NCI-H1694 treated with DMSO at 0.1 percent for 48 hours (cell line): Measurements from ENCODE around the gene FADS1.

Experiments used
- DNase-seq: peaks from one replicate; lab custom pipeline; 2025; lab: John Stamatoyannopoulos, UW

FADS1 gene

DNA sequence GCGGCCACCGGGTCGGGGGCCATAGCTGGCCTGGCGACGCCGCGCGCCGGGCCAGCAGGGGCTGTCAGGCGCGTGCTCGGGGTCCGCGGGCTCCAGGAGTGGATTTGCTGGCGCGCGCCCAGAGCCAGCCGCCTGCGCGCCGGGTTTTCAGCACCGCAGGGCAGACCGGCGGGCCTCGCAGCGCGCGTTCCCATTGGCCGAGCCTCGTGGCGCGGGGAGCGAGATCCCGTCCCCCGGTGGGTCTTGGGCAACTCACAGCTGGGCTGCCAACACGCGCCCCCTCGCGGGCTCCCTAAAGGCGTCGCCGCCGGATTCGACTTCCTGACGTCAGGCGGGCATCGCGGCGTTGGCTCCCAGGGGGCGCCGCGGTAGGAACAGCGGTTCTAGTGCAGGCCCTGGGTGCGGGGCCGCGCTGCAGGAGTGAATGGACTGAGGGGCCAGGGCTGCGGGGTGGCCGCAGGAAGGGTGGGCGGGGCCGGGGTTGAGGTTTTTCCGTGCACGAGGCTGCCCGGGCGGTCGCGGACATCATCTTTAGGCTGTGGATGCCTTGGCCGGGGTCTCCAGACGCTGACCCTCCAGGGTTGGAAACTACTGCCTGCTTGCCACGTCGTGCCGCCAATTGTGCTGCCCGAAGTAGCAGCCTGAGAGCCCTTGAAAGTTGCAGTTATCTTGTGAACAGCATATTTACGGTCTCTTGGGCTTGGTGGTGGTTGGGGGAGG lies at the start of gene FADS1:
Gene FADS1 (minus strand): TSS at position 268 of the 720 bp plus-strand sequence. CDS start 74 bp downstream, at position 194.
- peak; percentile 93 for DNase-seq

DNA sequence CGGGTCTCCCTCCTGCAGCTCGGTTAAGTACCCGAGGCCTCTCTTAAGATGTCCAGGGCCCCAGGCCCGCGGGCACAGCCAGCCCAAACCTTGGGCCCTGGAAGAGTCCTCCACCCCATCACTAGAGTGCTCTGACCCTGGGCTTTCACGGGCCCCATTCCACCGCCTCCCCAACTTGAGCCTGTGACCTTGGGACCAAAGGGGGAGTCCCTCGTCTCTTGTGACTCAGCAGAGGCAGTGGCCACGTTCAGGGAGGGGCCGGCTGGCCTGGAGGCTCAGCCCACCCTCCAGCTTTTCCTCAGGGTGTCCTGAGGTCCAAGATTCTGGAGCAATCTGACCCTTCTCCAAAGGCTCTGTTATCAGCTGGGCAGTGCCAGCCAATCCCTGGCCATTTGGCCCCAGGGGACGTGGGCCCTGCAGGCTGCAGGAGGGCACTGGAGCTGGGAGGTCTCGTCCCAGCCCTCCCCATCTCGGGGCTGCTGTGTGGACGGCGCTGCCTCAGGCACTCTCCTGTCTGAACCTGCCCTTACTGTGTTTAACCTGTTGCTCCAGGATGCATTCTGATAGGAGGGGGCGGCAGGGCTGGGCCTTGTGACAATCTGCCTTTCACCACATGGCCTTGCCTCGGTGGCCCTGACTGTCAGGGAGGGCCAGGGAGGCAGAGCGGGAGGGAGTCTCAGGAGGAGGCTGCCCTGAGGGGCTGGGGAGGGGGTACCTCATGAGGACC lies 49.6 kb upstream of the FADS1 start:
- DNase-seq: no peak

GRCh38 chr11:61864814-61865775 lies 48.3 kb upstream of the FADS1 start:
- DNase-seq: no peak

DNA sequence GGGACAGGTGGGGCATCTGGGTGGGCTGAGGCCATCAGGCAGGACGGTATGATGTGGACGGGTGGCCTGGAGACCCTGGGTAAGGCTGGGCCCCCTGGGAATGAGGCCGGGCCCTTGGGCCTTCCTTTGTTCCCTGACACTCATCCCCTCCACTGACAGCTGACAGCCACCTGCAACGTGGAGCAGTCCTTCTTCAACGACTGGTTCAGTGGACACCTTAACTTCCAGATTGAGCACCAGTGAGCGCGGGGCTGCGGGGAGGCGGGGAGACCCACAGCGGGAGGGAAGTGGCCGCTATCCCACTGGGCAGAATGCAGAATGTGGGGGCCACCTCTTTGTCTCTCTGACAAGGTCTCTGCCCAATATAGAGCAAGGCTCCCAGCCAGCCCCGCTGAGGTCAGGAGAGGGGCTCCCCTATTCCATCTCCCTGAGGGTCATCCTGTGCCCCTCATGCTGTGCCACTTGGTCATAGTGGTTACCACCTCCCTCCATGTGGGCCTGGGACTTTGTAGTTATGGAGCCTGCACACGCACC lies 46.8 kb upstream of the FADS1 start:
- DNase-seq: no peak

DNA sequence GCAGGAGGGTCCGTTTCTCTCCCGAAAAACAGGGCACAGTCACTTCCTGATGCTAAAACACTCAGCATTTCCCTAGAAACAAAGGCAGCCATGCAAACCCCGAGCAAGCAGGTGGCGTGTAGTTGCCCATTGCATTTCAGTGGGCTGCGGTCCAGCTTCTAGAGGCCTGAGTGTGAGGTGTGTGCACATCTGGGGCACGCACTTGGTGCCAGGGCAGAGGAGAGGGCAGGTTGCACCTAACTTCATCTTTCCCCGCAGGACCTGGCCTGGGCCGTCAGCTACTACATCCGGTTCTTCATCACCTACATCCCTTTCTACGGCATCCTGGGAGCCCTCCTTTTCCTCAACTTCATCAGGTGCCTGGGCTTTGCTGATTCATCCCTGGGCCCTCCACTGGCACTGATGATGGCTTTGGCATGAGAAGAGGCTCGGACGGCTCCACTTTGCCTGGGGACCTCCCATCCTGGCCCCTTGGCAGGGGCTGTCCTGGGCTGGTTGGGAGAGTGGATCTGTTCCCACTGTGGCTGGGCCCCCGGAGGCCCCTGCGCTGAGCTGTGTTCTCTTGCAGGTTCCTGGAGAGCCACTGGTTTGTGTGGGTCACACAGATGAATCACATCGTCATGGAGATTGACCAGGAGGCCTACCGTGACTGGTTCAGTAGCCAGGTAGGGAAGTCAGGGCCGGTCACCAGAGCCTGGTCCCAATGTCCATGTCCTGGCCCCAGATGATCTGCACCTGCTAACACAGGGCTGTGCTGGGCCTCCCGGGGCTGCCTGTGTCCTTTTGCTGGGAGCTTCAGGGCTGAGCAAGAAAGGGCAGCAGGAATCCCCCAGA lies 46.1 kb upstream of the FADS1 start:
- no peak for DNase-seq

DNA sequence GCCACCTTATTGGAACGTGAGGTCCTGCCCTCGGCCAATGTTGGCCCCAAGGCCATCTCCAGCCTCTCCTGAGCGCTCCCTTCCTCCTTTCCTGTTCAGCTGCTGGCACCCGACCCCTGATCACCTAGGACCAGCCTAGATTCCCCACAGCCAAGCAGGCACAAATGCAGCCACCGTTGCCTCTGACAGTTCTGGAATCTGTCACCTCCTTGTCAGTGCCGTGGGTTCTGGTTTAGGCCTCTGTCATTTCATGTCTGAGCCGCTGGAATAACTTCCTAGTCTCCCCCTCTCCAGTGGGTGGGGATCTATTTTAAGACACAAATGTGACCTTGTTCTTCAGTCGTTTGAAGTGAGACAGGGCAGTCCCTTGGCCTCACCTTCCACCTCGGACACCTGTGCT lies 44.8 kb upstream of the FADS1 start:
- no peak for DNase-seq

DNA sequence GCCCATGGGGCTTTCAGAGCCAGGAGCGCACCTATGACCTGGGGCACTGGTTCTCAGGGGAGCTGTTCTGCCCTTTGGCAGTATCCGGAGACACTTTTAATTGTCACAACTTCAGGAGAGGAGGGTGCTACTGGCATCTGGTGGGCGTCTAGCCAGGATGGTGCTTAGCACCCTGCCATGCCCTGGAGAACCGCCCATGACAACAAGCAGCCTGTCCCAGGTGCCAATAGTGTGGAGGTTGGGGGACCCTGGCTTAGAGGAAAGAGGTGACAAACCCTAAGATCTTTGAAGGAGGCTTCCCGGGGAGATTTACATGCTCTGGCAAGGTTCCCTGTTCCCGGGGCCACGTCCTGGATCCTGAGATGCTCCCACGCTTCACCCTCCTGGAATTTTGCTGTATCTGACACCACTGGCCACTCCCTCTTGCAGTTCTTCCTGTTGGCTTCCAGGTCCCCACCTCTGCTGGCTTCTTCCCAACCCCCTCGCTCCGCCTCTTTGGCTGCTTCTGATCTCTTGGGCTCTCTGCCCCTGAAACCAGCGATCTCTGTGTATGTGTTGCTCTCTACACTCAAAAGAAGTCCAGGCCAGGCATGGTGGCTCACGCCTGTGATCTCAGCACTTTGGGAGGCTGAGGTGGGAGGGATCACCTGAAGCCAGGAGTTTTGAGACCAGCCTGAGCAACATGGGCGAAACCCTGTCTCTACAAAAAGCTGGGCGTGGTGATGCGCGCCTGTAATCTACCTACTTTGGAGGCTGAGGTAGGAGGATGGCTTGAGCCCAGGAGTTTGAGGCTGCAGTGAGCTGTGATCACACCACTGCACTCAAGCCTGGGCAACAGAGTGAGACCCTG lies 43.5 kb upstream of the FADS1 start:
- no peak for DNase-seq

DNA sequence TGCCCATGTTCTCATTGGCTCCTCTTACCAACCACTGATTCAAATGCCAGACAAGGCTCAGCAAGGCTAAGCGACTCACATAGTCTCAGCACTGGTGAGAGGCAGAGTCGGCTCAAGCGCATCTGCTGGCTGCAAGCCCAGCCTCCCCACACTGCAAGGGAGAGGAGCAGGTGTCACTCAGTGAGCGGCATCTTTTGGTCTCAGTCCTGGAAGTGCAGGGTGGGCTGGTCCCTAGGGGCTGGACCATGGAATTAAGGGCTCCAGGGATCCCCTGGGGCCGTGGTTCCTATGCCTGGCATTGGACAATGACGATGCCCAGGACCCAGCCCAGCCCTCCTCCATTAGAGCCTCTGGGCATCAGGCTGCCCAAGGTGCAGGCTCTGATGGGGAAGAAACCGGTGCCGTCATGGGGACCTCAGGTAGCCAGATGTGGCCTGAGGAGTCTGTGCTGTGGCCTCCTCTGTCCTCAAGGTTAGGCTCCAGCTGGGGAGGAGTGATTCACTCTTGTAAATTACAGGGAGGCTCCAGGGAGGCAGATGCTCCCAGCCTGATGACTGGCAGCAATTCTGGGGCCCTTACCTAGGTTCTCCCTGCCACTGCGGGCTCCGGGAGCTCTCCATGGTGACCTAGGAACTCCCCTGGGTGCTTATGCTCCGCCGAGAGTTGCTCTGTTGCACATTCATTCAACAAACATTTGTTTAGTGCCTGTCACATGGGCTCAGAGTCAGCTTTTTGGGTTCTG lies 39.3 kb upstream of the FADS1 start:
- no peak for DNase-seq

- no peak for DNase-seq
These were observed 38.3 kb upstream of the FADS1 start for GRCh38 chr11:61854966-61855714.

GRCh38 chr11:61854206-61854895 lies 37.5 kb upstream of the FADS1 start:
- DNase-seq: no peak

DNA sequence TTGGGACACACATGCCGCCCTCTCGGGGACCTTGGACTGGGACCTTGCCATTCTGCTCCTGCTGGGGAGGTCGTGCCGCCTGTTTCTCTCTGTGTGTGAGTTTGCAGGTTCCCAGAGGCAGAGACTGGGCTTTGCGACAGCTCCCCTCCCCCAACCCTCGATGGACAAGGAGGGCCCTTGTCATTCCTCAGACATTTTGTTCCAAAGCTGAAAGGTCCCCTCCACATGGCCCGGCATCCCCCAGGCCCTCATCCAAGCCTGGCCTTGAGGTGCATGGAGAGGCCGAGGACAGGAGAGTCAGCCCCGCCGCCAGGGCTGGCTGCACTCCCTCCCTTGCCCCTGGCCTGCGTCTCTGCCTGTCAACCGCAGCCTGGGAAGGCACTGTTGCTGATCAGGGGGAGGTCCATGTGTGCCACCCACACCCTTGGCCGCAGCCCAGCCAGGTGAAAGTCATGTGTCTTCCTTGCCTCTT lies 36.9 kb upstream of the FADS1 start:
- no peak for DNase-seq

GRCh38 chr11:61851900-61852295 lies 35.1 kb upstream of the FADS1 start:
- no peak for DNase-seq

- no peak for DNase-seq
These were observed 34.5 kb upstream of the FADS1 start for GRCh38 chr11:61851113-61851899.

DNA sequence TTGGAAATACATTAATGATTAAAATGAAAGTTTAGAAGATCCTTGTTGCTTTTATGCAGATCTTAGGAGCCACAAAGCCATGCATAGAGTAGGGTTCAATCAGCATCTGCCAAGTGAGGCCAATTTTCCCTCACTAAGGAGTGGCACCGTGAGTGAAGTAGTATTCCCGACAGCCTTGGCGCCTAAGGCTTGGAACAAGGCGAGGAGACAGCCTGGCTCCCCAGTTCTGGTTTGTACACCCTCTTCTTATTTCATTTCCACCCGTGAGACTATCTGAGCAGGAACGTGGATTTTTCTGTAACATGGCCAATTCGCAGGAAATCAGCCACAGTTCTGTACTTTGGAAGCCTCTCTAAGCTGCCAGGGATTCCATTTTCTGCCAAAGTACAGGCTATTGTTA lies 33.9 kb upstream of the FADS1 start:
- no peak for DNase-seq

- no peak for DNase-seq
These were observed 31.8 kb upstream of the FADS1 start for GRCh38 chr11:61848631-61849030.

- no peak for DNase-seq
These were observed 31.2 kb upstream of the FADS1 start for GRCh38 chr11:61847914-61848581.
